ENCODE data around the gene PCCA. TPM values are rescaled to one million over a fixed set of nuclear protein-coding genes. Genes with fewer than 3 reads are reported as not detected.
A peak's percentile ranks its signal among the peaks of the same experiment; 100 is the strongest.

The PCCA gene
- polyA plus RNA-seq, 2 of the 4 experiments (the other 2 are of a cell fraction) = 13.2 to 13.7 TPM

GRCh38 chr13:100208002-100208401 lies 119.1 kb downstream of the PCCA start:
- 89% methylated on average over 4 of the region's 4 CpGs for WGBS (ENCODE audit: missing lambda C conversion rate)
- peaks cover 34% of the 10 kb centered on the region for H3K4me1 ChIP-seq
- FAIRE-seq = no peak
- H3K4me3 ChIP-seq = no peak overlapping the region
- no peak overlapping the region for H3K4me2 ChIP-seq
- no peak for DNase-seq (ENCODE audit: low read depth in 1 of 2, low spot score in 1 of 2)
- no peaks in the 10 kb centered on the region for H3K9me3 ChIP-seq
- TF ChIP-seq NR3C1 (IDR thresholded peaks at IDR 0.05) (no peak), CBX8 (IDR thresholded peaks at IDR 0.05) (no peak), FOSL2 (IDR thresholded peaks at IDR 0.05) (no peak), FOSL2 (CRISPR knock-in tag; IDR thresholded peaks at IDR 0.05) (no peak), HOXB13 (CRISPR knock-in tag; IDR thresholded peaks at IDR 0.05; ENCODE audit: low read depth) (no peak), TP53 (CRISPR knock-in tag; IDR thresholded peaks at IDR 0.05) (no peak), ZFP36 (IDR thresholded peaks at IDR 0.05; ENCODE audit: borderline replicate concordance, partially characterized antibody) (no peak), FOXS1 (CRISPR knock-in tag; IDR thresholded peaks at IDR 0.05) (no peak), REST (IDR thresholded peaks at IDR 0.05) (no peak), POLR2AphosphoS2 (conservative IDR thresholded peaks at IDR 0.05; ENCODE audit: low read length) (no peak), MAFK (IDR thresholded peaks at IDR 0.05; ENCODE audit: partially characterized antibody) (no peak), JUN (IDR thresholded peaks at IDR 0.05) (no peak), HOXA7 (CRISPR knock-in tag; IDR thresholded peaks at IDR 0.05) (no peak)
- CTCF ChIA-PET = no interaction called here
- ATAC-seq = no peak
- POLR2A ChIA-PET = no interaction called here
- H3K27ac ChIP-seq = no peak overlapping the region

GRCh38 chr13:100208626-100209025 lies 119.7 kb downstream of the PCCA start:
- H3K4me1 ChIP-seq = peaks cover 34% of the 10 kb centered on the region
- TF ChIP-seq RARB (CRISPR knock-in tag; IDR thresholded peaks at IDR 0.05) (no peak), RFX5 (IDR thresholded peaks at IDR 0.05) (no peak), RNF2 (IDR thresholded peaks at IDR 0.05; ENCODE audit: borderline replicate concordance, low read depth) (no peak), FOSL2 (IDR thresholded peaks at IDR 0.05) (no peak), FOSL2 (CRISPR knock-in tag; IDR thresholded peaks at IDR 0.05) (no peak), CEBPB (IDR thresholded peaks at IDR 0.05) (no peak), HOXB13 (CRISPR knock-in tag; IDR thresholded peaks at IDR 0.05; ENCODE audit: low read depth) (no peak), HOXB5 (CRISPR knock-in tag; IDR thresholded peaks at IDR 0.05) (no peak), TFCP2L1 (CRISPR knock-in tag; IDR thresholded peaks at IDR 0.05) (no peak), MAFK (IDR thresholded peaks at IDR 0.05; ENCODE audit: partially characterized antibody) (no peak), ZSCAN20 (CRISPR knock-in tag; IDR thresholded peaks at IDR 0.05) (no peak), EHMT2 (IDR thresholded peaks at IDR 0.05; ENCODE audit: low read depth) (no peak), PHF8 (IDR thresholded peaks at IDR 0.05; ENCODE audit: borderline replicate concordance, low read depth) (no peak), KDM1A (IDR thresholded peaks at IDR 0.05; ENCODE audit: low read depth) (no peak), POLR2A (IDR thresholded peaks at IDR 0.05; ENCODE audit: low read length) (no peak), RCOR1 (IDR thresholded peaks at IDR 0.05; ENCODE audit: low read depth, low read length) (no peak), HES2 (IDR thresholded peaks at IDR 0.05) (no peak), ZFP36 (IDR thresholded peaks at IDR 0.05; ENCODE audit: borderline replicate concordance, partially characterized antibody) (no peak)

More at GRCh38 chr13:100208626-100209025, 119.7 kb downstream of the PCCA start:
- Histone ChIP-seq H3K4me2 (no peak overlapping the region), H3K4me3 (no peak overlapping the region), H3K9me3 (no peaks in the 10 kb centered on the region), H3K27ac (peak overlapping the region in 1 of 2 experiments; percentile 43; a peak in 2 of 6 replicates)
- ATAC-seq (no peak), FAIRE-seq (no peak), DNase-seq (ENCODE audit: low read depth in 1 of 2, low spot score in 1 of 2) (no peak)
- ChIA-PET POLR2A (no interaction called here), CTCF (no interaction called here)
- WGBS (ENCODE audit: missing lambda C conversion rate) = 84% methylated on average over 2 of the region's 2 CpGs

All from A549 (cell line).